ENCODE measurements around the gene TBRG1.

TBRG1 gene

DNA sequence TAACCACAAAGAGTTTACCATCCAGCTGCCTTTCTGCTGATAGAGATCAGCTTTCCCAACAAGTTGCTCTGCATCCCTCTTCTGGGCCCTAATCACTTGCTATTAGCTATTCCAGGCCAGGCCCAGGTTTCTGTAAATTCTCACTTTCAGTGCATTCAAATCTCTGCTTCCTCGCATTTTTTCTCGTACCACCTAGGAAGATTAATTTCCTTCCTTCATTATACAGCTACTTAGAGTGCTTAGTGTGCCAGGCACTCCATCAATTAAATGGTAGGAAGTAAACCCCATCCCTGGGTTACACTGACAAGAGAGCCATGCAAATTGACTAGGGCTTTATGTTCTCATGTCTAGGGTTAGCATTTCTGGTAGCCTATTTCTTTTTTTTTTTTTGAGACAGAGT lies 41.2 kb downstream of the TBRG1 start:
- DNase-seq, result no peak

- no peak for DNase-seq
Measured at GRCh38 chr11:124667601-124668000, 44.9 kb downstream of the TBRG1 start.

GRCh38 chr11:124669193-124669592 lies 46.5 kb downstream of the TBRG1 start:
- no peak for DNase-seq

DNA sequence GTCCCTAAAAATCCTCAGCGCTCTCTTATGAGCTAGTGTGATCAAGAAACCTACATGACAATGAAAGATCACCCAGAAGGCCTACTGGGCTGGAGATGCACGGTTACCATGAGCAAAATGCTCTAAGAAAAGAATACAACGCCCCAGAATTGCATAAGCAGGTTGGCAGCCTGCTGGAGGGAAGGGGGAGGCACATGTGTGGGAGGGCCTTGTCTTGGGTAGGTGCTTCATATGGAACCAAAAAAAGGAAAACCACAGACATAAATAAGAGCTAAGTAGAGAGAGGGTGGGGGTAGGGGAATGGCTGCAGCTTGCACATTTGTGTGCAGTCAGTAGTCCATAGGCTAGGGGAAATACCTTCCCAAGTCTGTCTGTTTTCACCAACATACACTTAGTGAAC lies 48.1 kb downstream of the TBRG1 start:
- no peak for DNase-seq

- DNase-seq, result no peak
Measured at GRCh38 chr11:124672536-124673215, 50.0 kb downstream of the TBRG1 start.

DNA sequence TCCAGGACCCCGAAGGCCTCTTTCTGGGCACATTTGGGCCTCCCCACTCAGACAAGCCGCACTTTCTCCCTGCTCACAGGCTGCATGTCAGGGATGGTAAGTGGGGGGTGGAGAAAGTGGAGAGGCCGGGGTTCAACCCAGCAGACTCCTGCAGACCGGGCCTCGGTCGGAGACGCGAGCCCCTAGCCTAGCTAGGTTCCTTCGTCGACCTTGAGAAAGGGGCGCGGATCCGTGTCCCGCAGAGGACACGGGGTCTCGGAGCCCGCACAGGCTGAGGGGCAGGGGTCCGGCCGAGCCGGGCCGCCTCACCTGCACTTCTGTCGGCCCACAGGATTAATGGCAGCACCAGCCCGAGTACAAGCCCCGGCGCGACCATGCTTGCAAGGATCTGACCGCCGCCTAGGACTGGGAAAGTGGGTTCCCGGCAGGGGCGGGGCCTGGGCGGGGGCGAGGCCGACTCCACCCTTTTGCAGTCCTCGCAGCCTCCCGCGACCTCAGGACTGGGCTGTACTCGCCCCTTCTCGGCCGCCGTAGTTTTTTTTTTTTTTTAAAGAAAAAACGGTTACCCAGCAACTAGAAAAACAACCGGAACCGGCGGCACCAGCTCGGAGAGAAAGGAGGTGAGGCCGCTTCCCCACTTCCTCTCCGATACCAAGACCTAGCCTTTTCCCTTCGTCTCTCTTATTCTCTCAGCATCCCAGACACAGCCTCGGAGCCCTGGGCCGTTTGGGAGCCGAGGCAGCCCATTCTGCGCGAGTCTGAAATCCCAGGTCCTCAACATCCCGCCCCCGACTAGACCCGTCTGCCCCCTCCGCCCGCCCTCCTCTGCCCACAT lies 50.9 kb downstream of the TBRG1 start, which contains the start of the genes SIAE and SPA17:
Gene SIAE, minus strand, starts transcription at position 407 of the 835 bp plus-strand sequence. Its CDS starts 31 bp downstream, at position 376.
Gene SPA17, plus strand, starts transcription at position 572 of the 835 bp plus-strand sequence. CDS start 1,361 bp downstream, outside the sequence.
- peak; percentile 93 for DNase-seq

- DNase-seq, result no peak
Measured at GRCh38 chr11:124674168-124674517, 51.5 kb downstream of the TBRG1 start.

GRCh38 chr11:124674571-124674970 lies 51.9 kb downstream of the TBRG1 start:
- DNase-seq, result no peak

DNA sequence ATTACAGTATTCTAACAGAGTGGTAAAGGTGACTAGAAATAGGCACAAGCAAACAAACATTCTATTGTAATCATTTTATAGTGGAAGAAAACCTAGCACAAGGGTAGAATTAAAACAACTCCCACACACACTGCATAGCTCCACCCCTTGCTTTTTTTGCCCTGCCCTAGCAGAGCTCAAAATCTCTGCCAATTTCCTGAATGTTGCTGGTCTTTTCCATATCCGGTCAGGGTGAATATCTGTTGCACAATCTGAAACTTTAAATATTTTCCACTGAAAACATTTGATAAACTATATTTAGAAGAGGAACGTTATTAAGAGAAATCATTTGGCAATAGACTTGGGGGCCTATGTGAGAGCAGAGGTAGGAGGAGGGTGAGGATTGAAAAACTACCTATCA lies 53.7 kb downstream of the TBRG1 start:
- DNase-seq, result no peak

DNA sequence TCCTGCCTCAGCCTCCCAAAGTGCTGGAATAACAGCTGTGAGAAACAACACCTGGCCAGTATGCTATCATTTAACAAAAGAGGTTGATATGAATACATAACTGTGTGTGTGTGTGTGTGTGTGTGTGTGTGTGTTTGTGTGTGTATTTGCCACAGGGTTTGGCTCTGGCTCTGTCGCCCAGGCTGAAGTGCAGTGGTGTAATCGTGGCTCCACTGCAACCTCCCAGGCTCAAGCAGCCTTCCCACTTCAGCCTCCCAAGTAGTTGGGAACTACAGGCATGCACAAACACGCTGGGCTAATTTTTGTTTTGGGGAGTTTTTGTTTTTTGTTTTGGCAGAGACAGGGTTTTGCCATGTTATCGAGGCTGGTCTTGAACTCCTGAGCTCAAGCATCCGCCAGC lies 55.8 kb downstream of the TBRG1 start:
- no peak for DNase-seq

- DNase-seq, result no peak
Measured at GRCh38 chr11:124681421-124681820, 58.8 kb downstream of the TBRG1 start.

DNA sequence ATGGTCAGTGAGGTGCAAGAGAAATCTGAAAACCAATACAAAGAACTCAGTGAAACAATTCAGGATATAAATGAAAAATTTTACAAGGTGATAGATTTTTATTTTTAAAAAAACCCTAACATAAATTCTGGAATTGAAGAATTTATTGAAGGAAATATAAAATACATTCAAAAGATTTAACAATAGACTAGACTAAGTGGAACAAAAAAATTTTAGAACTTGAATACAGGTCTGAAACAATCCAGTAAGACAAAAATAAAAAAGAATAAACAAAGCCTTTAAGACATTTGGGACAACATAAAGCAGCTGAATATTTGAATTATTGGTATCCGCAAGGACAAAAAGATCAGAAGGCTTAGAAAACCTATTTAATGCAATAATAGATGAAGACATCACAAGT lies 59.8 kb downstream of the TBRG1 start:
- DNase-seq, result no peak

All from DMS153 (cell line).